Measurements from ENCODE around the gene FNTB.

DNA sequence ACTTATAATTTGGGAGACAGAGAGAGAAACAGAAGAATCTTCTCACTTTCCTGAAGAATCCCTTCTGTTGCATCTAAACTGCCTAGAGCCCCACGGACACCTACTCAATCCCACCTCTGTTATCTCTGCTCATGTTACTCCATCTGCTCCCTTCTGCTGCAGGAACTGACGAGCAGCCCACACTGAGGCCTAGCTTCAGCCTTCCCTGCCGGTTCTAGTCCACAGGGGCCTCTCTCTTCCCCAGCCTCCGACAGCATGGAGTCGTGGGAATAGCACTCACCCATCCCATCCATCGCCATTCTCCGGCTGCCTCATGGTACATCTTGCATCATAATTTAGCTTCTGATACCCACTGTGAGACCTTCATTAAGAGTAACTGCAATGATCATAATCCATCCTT lies 18.5 kb upstream of the FNTB start:
- TF ChIP-seq EZH2 (IDR thresholded peaks at IDR 0.05; ENCODE audit: borderline replicate concordance, low read depth, low read length, severe bottlenecking) = no peak
- TF ChIP-seq, protein P1, sequence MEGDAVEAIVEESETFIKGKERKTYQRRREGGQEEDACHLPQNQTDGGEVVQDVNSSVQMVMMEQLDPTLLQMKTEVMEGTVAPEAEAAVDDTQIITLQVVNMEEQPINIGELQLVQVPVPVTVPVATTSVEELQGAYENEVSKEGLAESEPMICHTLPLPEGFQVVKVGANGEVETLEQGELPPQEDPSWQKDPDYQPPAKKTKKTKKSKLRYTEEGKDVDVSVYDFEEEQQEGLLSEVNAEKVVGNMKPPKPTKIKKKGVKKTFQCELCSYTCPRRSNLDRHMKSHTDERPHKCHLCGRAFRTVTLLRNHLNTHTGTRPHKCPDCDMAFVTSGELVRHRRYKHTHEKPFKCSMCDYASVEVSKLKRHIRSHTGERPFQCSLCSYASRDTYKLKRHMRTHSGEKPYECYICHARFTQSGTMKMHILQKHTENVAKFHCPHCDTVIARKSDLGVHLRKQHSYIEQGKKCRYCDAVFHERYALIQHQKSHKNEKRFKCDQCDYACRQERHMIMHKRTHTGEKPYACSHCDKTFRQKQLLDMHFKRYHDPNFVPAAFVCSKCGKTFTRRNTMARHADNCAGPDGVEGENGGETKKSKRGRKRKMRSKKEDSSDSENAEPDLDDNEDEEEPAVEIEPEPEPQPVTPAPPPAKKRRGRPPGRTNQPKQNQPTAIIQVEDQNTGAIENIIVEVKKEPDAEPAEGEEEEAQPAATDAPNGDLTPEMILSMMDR (IDR thresholded peaks at IDR 0.05; ENCODE audit: borderline replicate concordance, extremely low read depth, low read length, poor library complexity, severe bottlenecking) = no peak

Measured in DND-41 (cell line).